Measurements from ENCODE around the gene ACCSL. TPM values are rescaled to one million over a fixed set of nuclear protein-coding genes. Genes with fewer than 3 reads are reported as not detected.

Gene ACCSL
- total and polyA plus RNA-seq, 8 donors: 0.13 to 0.47 (median 0.37) TPM; not detected in 2

- H3K4me3 ChIP-seq: no peak overlapping the region
- peaks cover 0 to 5% of the 10 kb centered on the region in 2 donors for H3K9me3 ChIP-seq
- ATAC-seq: peak; percentile 37
- no peaks in the 10 kb centered on the region for H3K36me3 ChIP-seq
- no peak for TF ChIP-seq CTCF (IDR thresholded peaks at IDR 0.05)
- intact Hi-C loops (cut with DNase I): no loop called here
- DNase-seq: no peak
- no peak overlapping the region for H3K27ac ChIP-seq
- H3K4me1 ChIP-seq: no peaks in the 10 kb centered on the region
- H3K27me3 ChIP-seq: no peaks in the 10 kb centered on the region
These were observed 29.7 kb upstream of the ACCSL start for GRCh38 chr11:44018127-44018521.

GRCh38 chr11:44018829-44019228 lies 29.0 kb upstream of the ACCSL start:
- Histone ChIP-seq H3K27ac (no peak overlapping the region), H3K4me1 (no peaks in the 10 kb centered on the region), H3K36me3 (no peaks in the 10 kb centered on the region), H3K27me3 (no peaks in the 10 kb centered on the region), H3K9me3 (peaks cover 0 to 5% of the 10 kb centered on the region in 2 donors), H3K4me3 (no peak overlapping the region)
- no peak for TF ChIP-seq CTCF (IDR thresholded peaks at IDR 0.05)
- DNase-seq (no peak), ATAC-seq (no peak)
- intact Hi-C loops (cut with DNase I): no loop called here

- no peak for TF ChIP-seq CTCF (IDR thresholded peaks at IDR 0.05)
- intact Hi-C loops (cut with DNase I): no loop called here
These were observed 22.8 kb upstream of the ACCSL start for GRCh38 chr11:44024977-44025376.

GRCh38 chr11:44025727-44026126 lies 22.1 kb upstream of the ACCSL start:
- ATAC-seq (no peak), DNase-seq (no peak)
- no peak overlapping the region for H3K27ac ChIP-seq
- peaks cover 0 to 17% of the 10 kb centered on the region in 2 donors for H3K9me3 ChIP-seq
- H3K36me3 ChIP-seq: no peaks in the 10 kb centered on the region
- TF ChIP-seq CTCF (IDR thresholded peaks at IDR 0.05): no peak
- H3K4me3 ChIP-seq: no peak overlapping the region
- H3K27me3 ChIP-seq: no peaks in the 10 kb centered on the region
- intact Hi-C loops (cut with DNase I): no loop called here
- no peaks in the 10 kb centered on the region for H3K4me1 ChIP-seq

More at GRCh38 chr11:44024977-44025376, 22.8 kb upstream of the ACCSL start:
- no peak overlapping the region for H3K27ac ChIP-seq
- ATAC-seq (no peak), DNase-seq (no peak)
- H3K36me3 ChIP-seq: no peaks in the 10 kb centered on the region
- no peaks in the 10 kb centered on the region for H3K27me3 ChIP-seq
- no peak overlapping the region for H3K4me3 ChIP-seq
- peaks cover 0 to 17% of the 10 kb centered on the region in 2 donors for H3K9me3 ChIP-seq
- H3K4me1 ChIP-seq: no peaks in the 10 kb centered on the region

- Histone ChIP-seq H3K9me3 (peaks cover 0 to 12% of the 10 kb centered on the region in 2 donors), H3K36me3 (no peaks in the 10 kb centered on the region), H3K4me3 (no peak overlapping the region), H3K4me1 (peaks cover 7 to 15% of the 10 kb centered on the region in 2 donors), H3K27me3 (no peaks in the 10 kb centered on the region), H3K27ac (no peak overlapping the region)
- ATAC-seq (no peak), DNase-seq (no peak)
- TF ChIP-seq CTCF (IDR thresholded peaks at IDR 0.05): no peak
- intact Hi-C loops (cut with DNase I): no loop called here
These were observed 19.4 kb upstream of the ACCSL start for GRCh38 chr11:44028401-44028800.
